Endothelial cell of umbilical vein (primary cell): ENCODE data around the gene MIGA1.

Source experiments
- EZH2 ChIP-seq: IDR thresholded peaks from 2 replicates; pipeline ENCODE4 v1.6.1; 2012; ENCODE audit warnings: borderline replicate concordance, low read depth, mild to moderate bottlenecking, moderate library complexity, low read length, inconsistent platforms; ENCODE audit not compliant: severe bottlenecking
- FOS ChIP-seq: IDR thresholded peaks from 2 replicates; pipeline ENCODE4 v1.6.1; 2011; ENCODE audit warnings: mild to moderate bottlenecking, low read length, moderate library complexity, borderline replicate concordance; ENCODE audit not compliant: insufficient read depth
- GATA2 ChIP-seq: IDR thresholded peaks from 2 replicates; pipeline ENCODE4 v1.7.0; 2011; ENCODE audit warnings: low read depth, mild to moderate bottlenecking, moderate library complexity, mixed read lengths, low read length; ENCODE audit not compliant: insufficient read length, insufficient read depth
- JUN ChIP-seq: IDR thresholded peaks from 2 replicates; pipeline ENCODE4 v1.6.1; 2011; ENCODE audit warnings: borderline replicate concordance, low read depth; ENCODE audit not compliant: insufficient read length, insufficient read depth
- MYC ChIP-seq: IDR thresholded peaks from one replicate; pipeline ENCODE4 v1.6.1; 2011; ENCODE audit warnings: mild to moderate bottlenecking, low read depth, low read length
- POLR2A ChIP-seq: IDR thresholded peaks from 2 replicates; pipeline ENCODE4 v1.6.1; 2012; ENCODE audit warnings: low read depth, mild to moderate bottlenecking, control low read depth, low read length
- POLR2AphosphoS5 ChIP-seq: IDR thresholded peaks from 2 replicates; pipeline ENCODE4 v1.6.1; 2012; ENCODE audit warnings: low read depth, mild to moderate bottlenecking, control low read depth, low read length, moderate library complexity; ENCODE audit not compliant: insufficient read depth
- TF ChIP-seq, protein P1 (sequence below), 2 donors: IDR thresholded peaks; 1 replicate in 1 of 2; 2 replicates in 1 of 2; pipeline ENCODE4 v1.5.1; 2011; ENCODE audit warnings: low read length in 2 of 2, mild to moderate bottlenecking in 2 of 2, moderate library complexity in 2 of 2, control low read depth in 1 of 2, inconsistent platforms in 1 of 2, low read depth in 1 of 2; ENCODE audit not compliant: insufficient read depth in 1 of 2; ENCODE audit errors: extremely low read depth in 1 of 2
- TF ChIP-seq, protein P2 (sequence below): IDR thresholded peaks from 2 replicates; pipeline ENCODE4 v1.6.1; 2011; ENCODE audit not compliant: insufficient read depth, insufficient read length

DNA sequence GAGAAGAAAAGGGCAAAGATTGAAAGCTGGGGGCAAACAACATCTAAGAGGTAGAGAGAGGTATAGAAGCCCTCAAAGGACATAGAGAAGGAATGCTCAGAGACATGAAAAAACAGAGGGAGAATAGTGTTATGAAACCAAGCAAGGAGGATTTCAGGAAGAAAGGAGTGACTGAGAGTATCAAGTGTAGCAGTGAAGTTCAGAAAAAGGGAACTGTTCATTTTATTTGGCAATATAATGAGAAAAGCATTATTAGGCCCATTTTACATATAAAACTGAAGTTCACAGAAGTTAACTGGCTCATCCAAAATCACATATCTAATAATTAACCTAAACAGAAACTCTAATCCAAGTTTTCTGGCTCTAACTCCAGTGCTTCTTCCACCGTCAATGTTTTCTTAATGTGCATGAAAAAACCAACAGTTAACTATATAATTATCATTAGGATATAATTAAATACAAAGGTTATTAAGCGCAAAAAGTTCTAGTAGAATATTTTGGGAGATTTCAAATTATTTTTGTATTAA, 126.6 kb downstream of the MIGA1 start:
- TF ChIP-seq POLR2A (no peak), EZH2 (no peak), JUN (no peak), POLR2AphosphoS5 (no peak), FOS (no peak), GATA2 (no peak), MYC (no peak)
- TF ChIP-seq, protein P1, sequence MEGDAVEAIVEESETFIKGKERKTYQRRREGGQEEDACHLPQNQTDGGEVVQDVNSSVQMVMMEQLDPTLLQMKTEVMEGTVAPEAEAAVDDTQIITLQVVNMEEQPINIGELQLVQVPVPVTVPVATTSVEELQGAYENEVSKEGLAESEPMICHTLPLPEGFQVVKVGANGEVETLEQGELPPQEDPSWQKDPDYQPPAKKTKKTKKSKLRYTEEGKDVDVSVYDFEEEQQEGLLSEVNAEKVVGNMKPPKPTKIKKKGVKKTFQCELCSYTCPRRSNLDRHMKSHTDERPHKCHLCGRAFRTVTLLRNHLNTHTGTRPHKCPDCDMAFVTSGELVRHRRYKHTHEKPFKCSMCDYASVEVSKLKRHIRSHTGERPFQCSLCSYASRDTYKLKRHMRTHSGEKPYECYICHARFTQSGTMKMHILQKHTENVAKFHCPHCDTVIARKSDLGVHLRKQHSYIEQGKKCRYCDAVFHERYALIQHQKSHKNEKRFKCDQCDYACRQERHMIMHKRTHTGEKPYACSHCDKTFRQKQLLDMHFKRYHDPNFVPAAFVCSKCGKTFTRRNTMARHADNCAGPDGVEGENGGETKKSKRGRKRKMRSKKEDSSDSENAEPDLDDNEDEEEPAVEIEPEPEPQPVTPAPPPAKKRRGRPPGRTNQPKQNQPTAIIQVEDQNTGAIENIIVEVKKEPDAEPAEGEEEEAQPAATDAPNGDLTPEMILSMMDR (IDR thresholded peaks at IDR 0.05; ENCODE audit: extremely low read depth in 1 of 2, insufficient read depth in 1 of 2, low read depth in 1 of 2, low read length in 2 of 2), result no peak
- TF ChIP-seq, protein P2, sequence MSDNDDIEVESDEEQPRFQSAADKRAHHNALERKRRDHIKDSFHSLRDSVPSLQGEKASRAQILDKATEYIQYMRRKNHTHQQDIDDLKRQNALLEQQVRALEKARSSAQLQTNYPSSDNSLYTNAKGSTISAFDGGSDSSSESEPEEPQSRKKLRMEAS, result no peak
